ENCODE measurements around the gene PLK3.

GRCh38 chr1:44846985-44847384 lies 46.8 kb downstream of the PLK3 start:
- TF ChIP-seq POLR2A (IDR thresholded peaks at IDR 0.05) (no peak), CTCF (IDR thresholded peaks at IDR 0.05) (no peak), EP300 (IDR thresholded peaks at IDR 0.05) (no peak)
